Measurements from ENCODE around the gene GATA5. TPM values are rescaled to one million over a fixed set of nuclear protein-coding genes. Genes with fewer than 3 reads are reported as not detected.

GATA5 gene
- total and polyA plus RNA-seq, 4 donors, result 0.13 to 0.50 TPM; not detected in 2

- no peaks in the 10 kb centered on the region for H3K27me3 ChIP-seq (ENCODE audit: control insufficient read depth, insufficient read depth, low read length)
- 69% methylated on average over 4 of the region's 9 CpGs for WGBS (ENCODE audit: insufficient coverage)
- no peak overlapping the region for H3K4me3 ChIP-seq (ENCODE audit: low read depth, low read length)
- peaks cover 4% of the 10 kb centered on the region for H3K36me3 ChIP-seq (ENCODE audit: control insufficient read depth, insufficient read depth, low read length)
- no peaks in the 10 kb centered on the region for H3K9me3 ChIP-seq (ENCODE audit: control insufficient read depth, insufficient read depth, low read length)
- H3K27ac ChIP-seq (ENCODE audit: low read depth, low read length), result no peak overlapping the region
- no peak for DNase-seq (ENCODE audit: low read depth in 4 of 6, low spot score in 6 of 6)
- H3K4me1 ChIP-seq (ENCODE audit: control insufficient read depth, insufficient read depth, low read length), result no peaks in the 10 kb centered on the region
These were observed 30.3 kb upstream of the GATA5 start for GRCh38 chr20:62506087-62506486.

GRCh38 chr20:62505337-62506045 is 29.7 kb upstream of the GATA5 start:
- Histone ChIP-seq H3K27me3 (ENCODE audit: control insufficient read depth, insufficient read depth, low read length) (no peaks in the 10 kb centered on the region), H3K9me3 (ENCODE audit: control insufficient read depth, insufficient read depth, low read length) (no peaks in the 10 kb centered on the region), H3K36me3 (ENCODE audit: control insufficient read depth, insufficient read depth, low read length) (peaks cover 4% of the 10 kb centered on the region), H3K4me3 (ENCODE audit: low read depth, low read length) (no peak overlapping the region), H3K4me1 (ENCODE audit: control insufficient read depth, insufficient read depth, low read length) (no peaks in the 10 kb centered on the region), H3K27ac (ENCODE audit: low read depth, low read length) (no peak overlapping the region)
- no peak for DNase-seq (ENCODE audit: low read depth in 4 of 6, low spot score in 6 of 6)
- 88% methylated on average over 24 of the region's 24 CpGs for WGBS (ENCODE audit: insufficient coverage)

GRCh38 chr20:62504323-62504722 is 28.5 kb upstream of the GATA5 start:
- no peak overlapping the region for H3K27ac ChIP-seq (ENCODE audit: low read depth, low read length)
- H3K4me3 ChIP-seq (ENCODE audit: low read depth, low read length), result no peak overlapping the region
- H3K9me3 ChIP-seq (ENCODE audit: control insufficient read depth, insufficient read depth, low read length), result no peaks in the 10 kb centered on the region
- H3K27me3 ChIP-seq (ENCODE audit: control insufficient read depth, insufficient read depth, low read length), result no peaks in the 10 kb centered on the region
- DNase-seq (ENCODE audit: low read depth in 4 of 6, low spot score in 6 of 6), result no peak
- peaks cover 4% of the 10 kb centered on the region for H3K36me3 ChIP-seq (ENCODE audit: control insufficient read depth, insufficient read depth, low read length)
- 98% methylated on average over 4 of the region's 4 CpGs for WGBS (ENCODE audit: insufficient coverage)
- peaks cover 5% of the 10 kb centered on the region for H3K4me1 ChIP-seq (ENCODE audit: control insufficient read depth, insufficient read depth, low read length)

GRCh38 chr20:62503401-62504178 is 27.8 kb upstream of the GATA5 start:
- Histone ChIP-seq H3K9me3 (ENCODE audit: control insufficient read depth, insufficient read depth, low read length) (no peaks in the 10 kb centered on the region), H3K4me1 (ENCODE audit: control insufficient read depth, insufficient read depth, low read length) (peaks cover 5% of the 10 kb centered on the region)
- 57% methylated on average over 14 of the region's 18 CpGs for WGBS (ENCODE audit: insufficient coverage)

GRCh38 chr20:62502496-62503095 is 26.8 kb upstream of the GATA5 start:
- H3K4me3 ChIP-seq (ENCODE audit: low read depth, low read length), result no peak overlapping the region
- no peak for DNase-seq (ENCODE audit: low read depth in 4 of 6, low spot score in 6 of 6)
- H3K9me3 ChIP-seq (ENCODE audit: control insufficient read depth, insufficient read depth, low read length), result no peaks in the 10 kb centered on the region
- no peak overlapping the region for H3K27ac ChIP-seq (ENCODE audit: low read depth, low read length)
- peaks cover 4% of the 10 kb centered on the region for H3K36me3 ChIP-seq (ENCODE audit: control insufficient read depth, insufficient read depth, low read length)
- peaks cover 5% of the 10 kb centered on the region for H3K4me1 ChIP-seq (ENCODE audit: control insufficient read depth, insufficient read depth, low read length)
- WGBS (ENCODE audit: insufficient coverage), result 91% methylated on average over 16 of the region's 16 CpGs
- no peaks in the 10 kb centered on the region for H3K27me3 ChIP-seq (ENCODE audit: control insufficient read depth, insufficient read depth, low read length)

More at GRCh38 chr20:62503401-62504178, 27.8 kb upstream of the GATA5 start:
- DNase-seq (ENCODE audit: low read depth in 4 of 6, low spot score in 6 of 6), result no peak
- Histone ChIP-seq H3K4me3 (ENCODE audit: low read depth, low read length) (no peak overlapping the region), H3K27ac (ENCODE audit: low read depth, low read length) (no peak overlapping the region), H3K36me3 (ENCODE audit: control insufficient read depth, insufficient read depth, low read length) (peaks cover 4% of the 10 kb centered on the region), H3K27me3 (ENCODE audit: control insufficient read depth, insufficient read depth, low read length) (no peaks in the 10 kb centered on the region)

DNA sequence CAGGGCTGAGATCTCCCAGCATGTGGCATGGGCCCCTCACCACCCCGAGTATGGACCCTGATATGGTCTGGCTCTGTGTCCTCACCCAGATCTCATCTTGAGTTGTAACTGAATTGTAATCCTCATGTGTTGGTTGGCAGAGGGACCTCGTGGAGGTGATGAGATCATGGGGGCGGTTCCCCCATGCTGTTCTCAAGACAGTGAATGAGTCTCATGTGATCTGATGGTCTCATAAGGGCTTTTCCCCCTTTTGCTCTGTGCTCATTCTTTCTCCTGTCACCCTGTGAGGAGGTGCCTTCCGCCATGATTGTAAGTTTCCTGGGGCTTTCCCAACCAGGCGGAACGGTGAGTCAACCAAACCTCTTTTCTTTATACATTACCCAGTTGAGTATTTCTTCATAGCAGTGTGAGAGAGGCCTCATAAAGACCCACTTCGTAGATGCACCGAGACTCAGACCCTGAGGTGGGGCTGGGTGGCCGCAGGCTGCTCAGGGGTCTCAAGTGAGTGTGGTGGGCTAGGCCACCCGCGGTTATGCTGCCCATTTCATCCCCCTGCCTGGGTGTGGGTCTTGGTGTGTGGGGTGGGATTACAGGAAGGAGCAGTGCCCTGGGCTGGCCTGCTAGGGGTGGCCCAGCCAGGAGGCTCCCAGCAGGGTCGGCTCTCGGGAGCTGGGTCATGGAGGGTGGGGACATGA is 26.2 kb upstream of the GATA5 start:
- Histone ChIP-seq H3K27me3 (ENCODE audit: control insufficient read depth, insufficient read depth, low read length) (no peaks in the 10 kb centered on the region), H3K27ac (ENCODE audit: low read depth, low read length) (no peak overlapping the region), H3K36me3 (ENCODE audit: control insufficient read depth, insufficient read depth, low read length) (peaks cover 4% of the 10 kb centered on the region), H3K4me3 (ENCODE audit: low read depth, low read length) (no peak overlapping the region), H3K4me1 (ENCODE audit: control insufficient read depth, insufficient read depth, low read length) (peaks cover 8% of the 10 kb centered on the region), H3K9me3 (ENCODE audit: control insufficient read depth, insufficient read depth, low read length) (no peaks in the 10 kb centered on the region)
- no peak for DNase-seq (ENCODE audit: low read depth in 4 of 6, low spot score in 6 of 6)
- 85% methylated on average over 10 of the region's 13 CpGs for WGBS (ENCODE audit: insufficient coverage)

DNA sequence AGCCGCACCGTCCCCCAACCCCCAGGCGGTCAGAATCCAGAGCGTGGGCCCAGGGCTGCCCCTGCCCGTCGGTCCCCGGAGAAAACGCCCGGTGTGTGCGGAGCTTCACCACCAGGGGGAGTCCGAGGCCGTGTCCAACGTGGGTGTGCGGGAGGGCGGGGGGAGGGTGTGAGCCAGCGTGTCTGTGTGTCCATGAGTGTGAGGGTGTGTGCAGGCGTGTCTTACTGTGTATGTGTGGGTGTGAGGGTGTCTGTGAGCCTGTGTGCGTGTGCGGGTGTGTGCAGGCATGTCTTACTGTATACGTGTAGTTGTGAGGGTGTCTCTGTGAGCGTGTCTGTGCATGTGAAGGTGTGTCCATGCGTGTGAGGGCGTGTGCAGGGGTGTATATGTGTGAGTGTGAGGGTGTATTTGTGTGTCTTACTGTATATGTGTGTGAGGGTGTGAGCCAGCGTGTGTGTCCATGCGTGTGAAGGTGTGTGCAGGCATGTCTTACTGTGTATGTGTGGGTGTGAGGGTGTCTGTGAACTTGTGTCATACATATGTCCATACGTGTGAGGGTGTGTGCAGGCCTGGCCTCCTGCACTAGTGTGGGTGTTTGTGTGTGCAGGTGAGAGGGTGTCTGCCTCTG is 24.6 kb upstream of the GATA5 start:
- peak in 5 of 6 donors; percentile 23 to 82 (median 33) for DNase-seq (ENCODE audit: low read depth in 4 of 6, low spot score in 6 of 6)
- Histone ChIP-seq H3K27ac (ENCODE audit: low read depth, low read length) (no peak overlapping the region), H3K4me3 (ENCODE audit: low read depth, low read length) (no peak overlapping the region), H3K9me3 (ENCODE audit: control insufficient read depth, insufficient read depth, low read length) (no peaks in the 10 kb centered on the region), H3K27me3 (ENCODE audit: control insufficient read depth, insufficient read depth, low read length) (no peaks in the 10 kb centered on the region), H3K4me1 (ENCODE audit: control insufficient read depth, insufficient read depth, low read length) (peaks cover 23% of the 10 kb centered on the region), H3K36me3 (ENCODE audit: control insufficient read depth, insufficient read depth, low read length) (peaks cover 6% of the 10 kb centered on the region)
- WGBS (ENCODE audit: insufficient coverage), result 30% methylated on average over 26 of the region's 26 CpGs

DNA sequence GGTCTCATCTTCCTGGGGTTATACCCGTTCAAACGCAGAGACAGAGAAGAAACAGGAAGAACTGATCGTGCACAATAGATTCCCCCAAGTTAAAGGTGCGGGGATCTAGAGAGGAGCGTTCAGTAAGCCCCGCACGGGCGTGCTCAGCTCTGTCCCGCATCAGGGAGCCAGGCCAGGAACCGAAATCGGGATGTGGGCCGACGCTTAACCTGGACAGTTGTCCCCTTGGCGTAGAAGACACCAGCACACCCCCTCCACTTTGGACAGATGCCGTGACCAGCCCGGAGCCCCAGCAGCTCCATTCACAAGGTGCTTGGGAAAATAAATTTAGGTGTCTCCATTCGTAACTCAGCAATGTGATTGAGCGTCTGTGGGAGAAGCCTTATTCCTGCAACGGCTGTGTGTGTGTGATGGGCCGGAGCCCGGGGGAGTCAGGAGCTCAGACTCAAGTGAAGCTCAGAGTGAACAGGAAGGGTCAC is 24.0 kb upstream of the GATA5 start:
- peaks cover 6% of the 10 kb centered on the region for H3K36me3 ChIP-seq (ENCODE audit: control insufficient read depth, insufficient read depth, low read length)
- H3K4me1 ChIP-seq (ENCODE audit: control insufficient read depth, insufficient read depth, low read length), result peaks cover 24% of the 10 kb centered on the region
- H3K27ac ChIP-seq (ENCODE audit: low read depth, low read length), result no peak overlapping the region
- WGBS (ENCODE audit: insufficient coverage), result 54% methylated on average over 15 of the region's 21 CpGs
- no peaks in the 10 kb centered on the region for H3K9me3 ChIP-seq (ENCODE audit: control insufficient read depth, insufficient read depth, low read length)
- H3K27me3 ChIP-seq (ENCODE audit: control insufficient read depth, insufficient read depth, low read length), result no peaks in the 10 kb centered on the region
- no peak overlapping the region for H3K4me3 ChIP-seq (ENCODE audit: low read depth, low read length)
- DNase-seq (ENCODE audit: low read depth in 4 of 6, low spot score in 6 of 6), result no peak

- H3K4me1 ChIP-seq (ENCODE audit: control insufficient read depth, insufficient read depth, low read length), result peaks cover 24% of the 10 kb centered on the region
These were observed 23.1 kb upstream of the GATA5 start for GRCh38 chr20:62498874-62499273.

More at GRCh38 chr20:62498874-62499273, 23.1 kb upstream of the GATA5 start:
- Histone ChIP-seq H3K36me3 (ENCODE audit: control insufficient read depth, insufficient read depth, low read length) (peaks cover 6% of the 10 kb centered on the region), H3K27ac (ENCODE audit: low read depth, low read length) (no peak overlapping the region), H3K4me3 (ENCODE audit: low read depth, low read length) (no peak overlapping the region), H3K9me3 (ENCODE audit: control insufficient read depth, insufficient read depth, low read length) (no peaks in the 10 kb centered on the region), H3K27me3 (ENCODE audit: control insufficient read depth, insufficient read depth, low read length) (no peaks in the 10 kb centered on the region)
- WGBS (ENCODE audit: insufficient coverage), result 98% methylated on average over 4 of the region's 6 CpGs
- DNase-seq (ENCODE audit: low read depth in 4 of 6, low spot score in 6 of 6), result no peak

Data from spinal cord (tissue), 10 donors.